Measurements from ENCODE around the gene CCDC201.
"Not testable (repeated sequence)": the region's sequence is repeated elsewhere in the genome, so short reads cannot be mapped to it uniquely, and the experiment has no call there.

Gene CCDC201

DNA sequence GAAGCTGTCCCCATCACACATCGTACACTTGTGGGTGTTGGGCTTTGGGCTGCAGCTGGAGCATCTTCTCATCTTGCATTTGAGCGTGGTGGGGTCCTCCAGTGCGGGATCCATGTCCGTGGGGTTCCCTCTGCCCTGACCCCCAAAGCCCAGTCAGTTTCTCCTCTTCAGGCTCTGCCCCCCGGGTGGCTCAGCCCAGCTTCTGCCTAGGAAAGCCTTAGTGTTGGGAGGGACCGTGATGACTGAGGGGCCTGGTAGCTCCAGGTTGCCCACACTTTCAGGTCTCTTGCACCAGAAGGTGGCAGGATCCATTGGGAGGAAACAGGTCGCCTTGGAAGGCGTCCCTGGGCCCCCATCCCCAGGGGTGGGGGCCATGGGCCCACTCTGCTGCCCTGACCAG lies 55.9 kb downstream of the CCDC201 start:
- not testable (repeated sequence) for DNase-seq (ENCODE audit: low spot score)

DNA sequence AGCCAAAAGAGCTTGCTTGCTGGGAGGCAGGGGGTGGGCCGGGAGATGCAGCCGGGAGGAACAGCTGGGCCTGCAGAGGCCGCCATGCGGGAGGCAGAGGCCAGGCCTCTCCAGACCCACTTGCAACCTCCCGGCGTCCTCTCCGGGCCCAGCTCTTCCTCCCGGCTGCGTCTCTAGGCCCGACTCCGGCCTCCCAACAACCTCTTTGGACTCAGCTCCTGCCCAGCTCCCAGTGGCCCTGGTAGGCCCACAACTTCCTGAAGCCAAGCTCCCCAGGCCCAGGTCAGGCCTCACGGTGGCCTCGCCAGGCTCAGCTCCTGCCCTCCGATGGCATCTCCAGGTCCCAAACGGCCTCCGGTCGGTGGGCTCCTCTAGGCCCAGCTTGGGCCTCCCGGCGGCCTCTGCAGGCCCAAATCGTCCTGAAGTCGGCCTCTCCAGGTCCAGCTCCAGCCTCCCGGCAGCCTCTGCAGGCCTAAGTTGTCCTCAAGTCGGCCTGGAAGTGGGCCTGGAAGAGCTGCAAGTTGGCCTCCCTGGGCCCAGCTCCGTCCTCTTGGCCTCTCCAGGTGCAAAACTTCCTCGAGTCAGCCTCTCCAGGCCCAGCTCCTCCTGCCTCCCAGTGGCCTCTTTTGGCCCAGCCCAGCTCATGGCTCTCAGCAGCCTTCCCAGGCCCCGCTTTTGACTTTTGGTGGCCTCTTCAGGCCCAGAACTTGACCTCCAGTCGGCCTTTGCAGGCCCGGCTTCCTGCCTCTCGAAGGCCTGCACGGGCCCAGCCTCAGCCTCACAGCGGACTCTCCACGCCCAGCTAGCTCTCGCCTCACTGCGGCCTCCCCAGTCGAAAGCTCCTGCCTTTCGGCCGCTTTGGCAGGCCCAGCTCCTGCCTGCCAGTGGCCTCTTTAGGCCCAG lies 58.4 kb downstream of the CCDC201 start:
- DNase-seq (ENCODE audit: low spot score): not testable (repeated sequence)

DNA sequence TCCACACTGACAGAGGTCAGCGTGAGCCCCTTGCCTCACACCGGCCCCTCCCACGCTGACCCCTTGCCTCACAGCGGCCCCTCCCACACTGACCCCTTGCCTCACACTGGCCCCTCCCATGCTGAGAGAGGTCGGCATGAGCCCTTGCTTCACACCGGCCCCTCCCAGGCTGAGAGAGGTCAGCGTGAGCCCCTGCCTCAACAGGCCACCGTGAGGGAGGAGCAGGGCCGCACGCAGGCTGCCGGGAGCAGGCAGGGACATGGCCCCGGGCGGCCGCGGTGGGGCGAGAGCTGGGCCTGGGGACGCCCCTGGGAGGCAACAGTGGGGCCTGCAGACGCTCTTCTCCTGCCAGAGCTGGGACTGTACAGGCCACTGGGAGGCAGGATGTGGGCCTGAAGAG lies 59.1 kb downstream of the CCDC201 start:
- not testable (repeated sequence) for DNase-seq (ENCODE audit: low spot score)

GRCh38 chr7:45812946-45813345 lies 59.9 kb downstream of the CCDC201 start:
- DNase-seq (ENCODE audit: low spot score): no peak

DNA sequence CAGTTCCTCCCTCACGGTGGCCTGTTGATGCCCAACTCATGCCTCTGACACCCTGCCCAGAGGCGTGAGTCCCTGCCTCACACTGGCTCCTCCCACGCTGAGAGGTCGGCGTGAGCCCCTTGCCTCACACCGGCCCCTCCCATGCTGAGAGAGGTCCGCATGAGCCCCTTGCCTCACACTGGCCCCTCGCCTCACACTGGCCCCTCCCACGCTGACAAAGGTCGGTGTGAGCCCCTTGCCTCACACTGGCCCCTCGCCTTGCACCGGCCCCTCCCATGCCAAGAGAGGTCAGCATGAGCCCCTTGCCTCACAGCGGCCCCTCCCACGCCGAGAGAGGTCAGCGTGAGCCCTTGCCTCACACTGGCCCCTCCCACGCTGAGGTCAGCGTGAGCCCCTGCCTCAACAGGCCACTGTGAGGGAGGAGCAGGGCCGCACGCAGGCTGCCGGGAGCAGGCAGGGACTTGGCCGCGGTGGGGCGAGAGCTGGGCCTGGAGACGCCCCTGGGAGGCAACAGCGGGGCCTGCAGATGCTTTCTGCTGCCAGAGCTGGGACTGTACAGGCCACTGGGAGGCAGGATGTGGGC lies 61.1 kb downstream of the CCDC201 start:
- DNase-seq (ENCODE audit: low spot score): not testable (repeated sequence)

DNA sequence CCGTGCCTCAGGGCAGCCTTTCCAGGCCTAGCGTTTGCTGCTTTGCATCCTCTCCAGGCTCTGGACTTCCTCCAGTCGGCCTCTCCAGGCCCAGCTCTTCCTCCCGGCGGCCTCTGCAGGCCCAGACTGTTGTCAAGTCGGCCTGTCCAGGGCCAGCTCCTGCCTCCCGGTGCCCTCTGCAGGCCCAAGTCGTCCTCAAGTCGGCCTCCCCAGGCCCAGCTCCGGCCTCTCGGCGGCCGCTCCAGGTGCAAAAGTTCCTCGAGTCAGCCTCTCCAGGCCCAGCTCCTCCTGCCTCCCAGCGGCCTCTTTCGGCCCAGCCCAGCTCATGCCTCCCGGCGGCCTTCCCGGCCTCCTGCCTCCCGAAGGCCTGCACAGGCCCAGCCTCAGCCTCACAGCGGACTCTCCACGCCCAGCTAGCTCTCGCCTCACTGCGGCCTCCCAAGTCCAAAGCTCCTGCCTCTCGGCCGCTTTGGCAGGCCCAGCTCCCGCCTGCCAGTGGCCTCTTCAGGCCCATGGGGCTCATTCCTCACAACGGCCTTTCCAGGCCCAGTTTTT lies 62.4 kb downstream of the CCDC201 start:
- not testable (repeated sequence) for DNase-seq (ENCODE audit: low spot score)
